Mucosa of rectum (tissue), 2 donors: Measurements from ENCODE around the gene TMEM222.
"Not testable (repeated sequence)": the region's sequence is repeated elsewhere in the genome, so short reads cannot be mapped to it uniquely, and the experiment has no call there.

Source experiments
- H3K27ac ChIP-seq, 2 donors: one replicate each; pipeline ENCODE4 v1.7.0; 2013; ENCODE audit warnings: inconsistent platforms in 2 of 2, low read depth in 2 of 2, low read length in 2 of 2
- H3K27me3 ChIP-seq, 2 donors: one replicate each; pipeline ENCODE4 v1.7.0; 2013; ENCODE audit warnings: low read length in 2 of 2; ENCODE audit not compliant: control insufficient read depth in 2 of 2, insufficient read depth in 2 of 2
- H3K36me3 ChIP-seq, 2 donors: one replicate each; pipeline ENCODE4 v1.7.0; 2013; ENCODE audit warnings: low read length in 2 of 2; ENCODE audit not compliant: control insufficient read depth in 2 of 2, insufficient read depth in 2 of 2
- H3K4me1 ChIP-seq, 2 donors: one replicate each; pipeline ENCODE4 v1.7.0; 2013; ENCODE audit warnings: low read length in 2 of 2, mild to moderate bottlenecking in 1 of 2; ENCODE audit not compliant: control insufficient read depth in 2 of 2, insufficient read depth in 2 of 2
- H3K4me3 ChIP-seq, 2 donors: one replicate each; pipeline ENCODE4 v1.7.0; 2013; ENCODE audit warnings: low read length in 2 of 2
- H3K9ac ChIP-seq, 2 donors: one replicate each; pipeline ENCODE4 v1.7.0; 2013; ENCODE audit warnings: low read length in 2 of 2, low read depth in 1 of 2, mild to moderate bottlenecking in 1 of 2
- H3K9me3 ChIP-seq, 2 donors: one replicate each; pipeline ENCODE4 v1.7.0; 2013; ENCODE audit warnings: low read length in 2 of 2; ENCODE audit not compliant: control insufficient read depth in 2 of 2
- donor health status: healthy.
- donor health status: Normal muscosa, but diverticular disease.

The TMEM222 gene, protein sequence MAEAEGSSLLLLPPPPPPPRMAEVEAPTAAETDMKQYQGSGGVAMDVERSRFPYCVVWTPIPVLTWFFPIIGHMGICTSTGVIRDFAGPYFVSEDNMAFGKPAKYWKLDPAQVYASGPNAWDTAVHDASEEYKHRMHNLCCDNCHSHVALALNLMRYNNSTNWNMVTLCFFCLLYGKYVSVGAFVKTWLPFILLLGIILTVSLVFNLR

DNA sequence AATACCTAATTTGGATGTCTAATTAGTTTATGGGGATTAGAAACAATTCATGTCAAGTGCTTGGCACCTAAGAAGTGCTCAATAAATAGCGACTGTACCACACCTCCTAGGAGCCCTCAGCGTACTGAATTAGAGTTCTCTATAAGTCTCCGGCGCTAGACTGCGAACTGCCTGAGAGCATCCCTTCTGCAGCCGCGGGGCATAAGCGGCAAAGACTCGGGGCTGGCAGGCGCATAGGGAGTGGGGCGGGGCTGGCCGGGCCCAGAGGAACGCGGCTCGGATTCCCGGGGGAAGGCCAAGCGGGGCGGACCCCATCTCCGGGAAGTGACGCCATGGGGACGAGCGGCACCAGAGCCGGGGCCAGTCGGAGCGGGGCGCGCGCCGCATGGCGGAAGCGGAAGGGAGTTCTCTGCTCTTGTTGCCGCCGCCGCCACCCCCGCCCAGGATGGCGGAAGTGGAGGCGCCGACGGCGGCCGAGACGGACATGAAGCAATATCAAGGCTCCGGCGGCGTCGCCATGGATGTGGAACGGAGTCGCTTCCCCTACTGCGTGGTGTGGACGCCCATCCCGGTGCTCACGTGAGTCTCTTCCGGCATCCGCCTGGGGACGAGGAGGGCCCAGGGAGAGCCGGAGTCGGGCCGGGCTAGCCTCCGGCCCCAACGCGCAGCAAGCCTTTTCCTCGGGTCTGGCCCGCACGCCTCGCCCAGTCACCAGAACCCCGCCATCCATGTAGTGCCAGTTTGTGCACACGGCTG is at the start of gene TMEM222:
Gene TMEM222, plus strand, starts transcription at position 351 of the 756 bp plus-strand sequence. Its CDS starts 35 bp downstream, at position 386.
- Histone ChIP-seq H3K27ac (peak within 1 kb of the TSS; percentile 88 to 92), H3K4me1 (peaks cover 10 to 16% of the 10 kb centered on the region in 2 donors), H3K9ac (peak within 1 kb of the TSS; percentile 95 to 96), H3K27me3 (peaks cover 0 to 3% of the 10 kb centered on the region in 2 donors), H3K9me3 (no peaks in the 10 kb centered on the region), H3K36me3 (peaks cover 12 to 24% of the 10 kb centered on the region in 2 donors), H3K4me3 (peak within 1 kb of the TSS; percentile 99 to 100)

DNA sequence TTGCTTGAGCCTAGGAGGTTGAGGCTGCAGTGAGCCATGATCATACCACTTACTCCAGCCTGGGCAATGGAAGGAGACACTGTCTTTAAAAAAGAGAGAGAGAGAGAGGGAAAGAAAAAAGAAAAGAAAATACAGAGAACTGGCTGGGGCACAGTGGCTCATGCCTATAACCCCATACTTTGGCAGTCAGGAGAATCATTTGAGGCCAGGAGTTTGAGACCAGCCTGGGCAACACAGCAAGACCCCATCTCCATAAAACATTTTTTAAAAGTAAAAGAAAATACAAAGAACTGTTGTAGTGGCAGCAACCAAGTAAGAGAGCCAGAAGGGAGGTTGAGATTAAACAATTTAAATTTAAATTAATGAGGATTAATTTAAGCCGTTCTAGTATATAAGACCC is 47.8 kb upstream of the TMEM222 start:
- no peaks in the 10 kb centered on the region for H3K27me3 ChIP-seq
- no peaks in the 10 kb centered on the region for H3K9me3 ChIP-seq
- H3K4me3 ChIP-seq: no peak overlapping the region
- H3K36me3 ChIP-seq: no peaks in the 10 kb centered on the region
- no peak overlapping the region for H3K27ac ChIP-seq
- H3K4me1 ChIP-seq: no peaks in the 10 kb centered on the region
- H3K9ac ChIP-seq: no peak overlapping the region

DNA sequence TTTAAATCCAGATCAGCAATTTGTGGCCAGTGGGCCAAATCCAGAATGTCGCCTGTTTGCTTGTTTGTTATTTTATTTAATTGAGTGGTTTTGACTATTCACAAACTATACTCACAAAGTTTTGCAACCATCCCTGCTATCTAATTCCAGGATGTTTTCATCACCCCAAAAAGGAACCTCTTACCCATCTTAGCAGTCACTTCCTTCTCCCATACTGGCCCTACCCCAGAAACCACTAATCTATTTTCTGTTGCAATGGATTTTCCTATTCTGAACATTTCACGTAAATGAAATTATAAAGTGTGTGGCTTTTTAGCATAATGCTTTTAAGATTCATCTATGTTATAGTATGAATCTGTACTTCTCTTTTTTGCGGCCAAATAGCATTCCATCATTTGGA is 46.3 kb upstream of the TMEM222 start:
- no peak overlapping the region for H3K4me3 ChIP-seq
- H3K4me1 ChIP-seq: no peaks in the 10 kb centered on the region
- H3K36me3 ChIP-seq: no peaks in the 10 kb centered on the region
- no peaks in the 10 kb centered on the region for H3K27me3 ChIP-seq
- H3K9ac ChIP-seq: no peak overlapping the region
- H3K9me3 ChIP-seq: no peaks in the 10 kb centered on the region
- H3K27ac ChIP-seq: no peak overlapping the region

DNA sequence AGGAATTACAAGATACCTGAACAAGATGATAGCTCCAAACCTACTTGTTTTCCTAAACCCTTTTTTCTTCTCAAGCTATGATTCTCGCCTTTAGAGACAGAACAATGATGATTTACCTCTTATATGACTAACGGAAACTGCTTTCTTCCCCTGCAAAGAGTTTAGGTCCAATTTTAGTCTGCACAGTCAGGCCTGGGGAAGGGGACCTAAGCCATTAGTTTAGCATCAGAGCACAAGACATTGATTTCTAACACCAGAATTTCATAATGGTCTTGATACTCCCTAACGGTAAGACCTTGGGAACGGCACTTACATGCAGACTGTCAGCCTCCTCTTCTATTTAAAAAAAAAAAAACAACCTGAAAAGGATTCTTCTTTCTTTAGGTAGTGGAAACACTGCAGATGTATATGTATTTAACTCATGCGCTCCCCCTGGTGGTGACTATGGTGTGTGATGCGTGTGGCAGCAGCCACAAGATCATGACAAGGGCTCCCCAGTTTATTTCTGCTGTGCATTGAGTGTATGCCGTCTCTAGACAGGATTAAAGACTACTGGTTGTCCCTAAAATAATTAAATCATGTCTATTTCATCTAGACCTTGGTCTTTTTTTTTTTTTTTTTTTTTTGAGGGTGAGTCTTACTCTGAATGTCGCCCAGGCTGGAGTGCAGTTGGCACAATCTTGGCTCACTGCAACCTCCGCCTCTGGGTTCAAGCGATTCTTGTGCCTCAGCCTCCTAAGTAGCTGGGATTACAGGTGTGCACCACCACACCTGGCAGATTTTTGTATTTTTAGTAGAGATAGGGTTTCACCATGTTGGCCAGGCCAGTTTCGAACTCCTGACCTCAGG is 37.3 kb upstream of the TMEM222 start:
- Histone ChIP-seq H3K4me3 (no peak overlapping the region), H3K9me3 (no peaks in the 10 kb centered on the region), H3K4me1 (no peaks in the 10 kb centered on the region), H3K9ac (no peak overlapping the region), H3K27me3 (no peaks in the 10 kb centered on the region), H3K27ac (no peak overlapping the region), H3K36me3 (peaks cover 11 to 20% of the 10 kb centered on the region in 2 donors)

DNA sequence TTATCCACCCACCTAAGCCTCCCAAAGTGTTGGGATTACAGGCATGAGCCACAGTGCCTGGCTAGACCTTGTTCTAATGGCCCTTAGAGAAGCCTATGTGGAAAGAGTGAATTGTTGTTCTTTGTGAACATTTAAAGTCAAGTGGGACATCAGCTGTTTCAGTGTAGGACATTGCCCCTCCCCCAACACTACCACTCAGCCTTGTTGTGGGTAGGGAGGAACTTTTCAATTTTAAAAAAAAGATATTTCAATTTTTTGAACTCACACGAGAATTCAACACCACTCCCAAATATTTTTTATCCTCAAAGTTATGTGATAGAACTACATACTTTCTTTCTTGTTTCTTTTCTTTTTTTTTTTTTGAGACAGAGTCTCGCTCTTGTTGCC is 36.7 kb upstream of the TMEM222 start:
- Histone ChIP-seq H3K4me1 (no peaks in the 10 kb centered on the region), H3K4me3 (no peak overlapping the region), H3K9me3 (no peaks in the 10 kb centered on the region), H3K27me3 (no peaks in the 10 kb centered on the region), H3K27ac (no peak overlapping the region), H3K36me3 (peaks cover 11 to 20% of the 10 kb centered on the region in 2 donors), H3K9ac (no peak overlapping the region)

DNA sequence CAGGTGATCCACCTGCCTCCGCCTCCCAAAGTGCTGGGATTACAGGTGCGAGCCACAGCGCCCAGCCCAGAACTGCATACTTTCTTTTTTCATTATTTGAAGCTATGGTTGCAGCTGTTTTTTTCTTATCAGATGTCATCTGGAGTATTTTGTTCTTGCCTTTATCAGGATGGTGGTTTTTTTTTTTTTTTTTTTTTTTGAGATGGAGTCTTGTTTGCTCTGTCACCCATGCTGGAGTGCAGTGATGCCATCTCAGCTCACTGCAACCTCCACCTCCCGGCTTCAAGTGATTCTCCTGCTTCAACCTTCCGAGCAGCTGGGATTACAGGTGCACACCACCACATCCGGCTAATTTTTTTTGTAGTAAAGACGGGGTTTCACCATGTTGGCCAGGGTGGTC is 36.1 kb upstream of the TMEM222 start:
- H3K9ac ChIP-seq, H3K4me3 ChIP-seq, H3K9me3 ChIP-seq, H3K27ac ChIP-seq, H3K27me3 ChIP-seq, H3K4me1 ChIP-seq: not testable (repeated sequence)
- H3K36me3 ChIP-seq: peaks cover 11 to 25% of the 10 kb centered on the region in 2 donors

DNA sequence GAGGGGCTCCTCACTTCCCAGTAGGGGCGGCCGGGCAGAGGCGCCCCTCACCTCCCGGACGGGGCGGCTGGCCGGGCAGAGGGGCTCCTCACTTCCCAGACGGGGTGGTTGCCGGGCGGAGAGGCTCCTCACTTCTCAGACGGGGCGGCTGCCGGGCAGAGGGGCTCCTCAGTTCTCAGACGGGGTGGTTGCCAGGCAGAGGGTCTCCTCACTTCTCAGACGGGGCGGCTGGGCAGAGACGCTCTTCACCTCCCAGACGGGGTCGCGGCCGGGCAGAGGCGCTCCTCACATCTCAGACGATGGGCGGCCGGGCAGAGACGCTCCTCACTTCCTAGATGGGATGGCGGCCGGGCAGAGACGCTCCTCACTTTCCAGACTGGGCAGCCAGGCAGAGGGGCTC is 32.8 kb upstream of the TMEM222 start:
- H3K4me3 ChIP-seq: not testable (repeated sequence)
- peaks cover 24 to 32% of the 10 kb centered on the region in 2 donors for H3K36me3 ChIP-seq

DNA sequence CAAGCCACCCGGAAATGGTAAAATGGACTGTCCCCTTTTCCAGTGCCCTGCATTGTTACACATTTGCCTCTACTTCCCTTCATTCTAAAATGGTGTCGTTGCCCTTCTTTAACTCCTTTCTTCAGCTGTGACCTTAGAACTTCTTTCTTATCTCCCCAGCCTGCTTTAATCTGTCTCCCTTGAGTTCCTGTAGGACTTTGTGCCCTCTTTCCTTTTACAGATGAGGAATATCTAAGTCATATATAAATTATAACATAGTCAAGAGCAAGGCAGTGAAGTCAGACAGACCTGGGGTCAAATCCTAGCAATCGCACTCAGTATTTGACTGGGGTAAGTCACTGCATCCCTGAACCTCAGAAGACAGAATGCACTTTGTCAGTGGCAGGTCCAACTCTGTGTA is 31.4 kb upstream of the TMEM222 start:
- Histone ChIP-seq H3K27ac (no peak overlapping the region), H3K4me1 (no peaks in the 10 kb centered on the region), H3K4me3 (no peak overlapping the region), H3K27me3 (no peaks in the 10 kb centered on the region), H3K36me3 (peaks cover 32 to 35% of the 10 kb centered on the region in 2 donors), H3K9ac (no peak overlapping the region), H3K9me3 (no peaks in the 10 kb centered on the region)

More for the DNA sequence above, 32.8 kb upstream of the TMEM222 start:
- not testable (repeated sequence) for H3K9ac ChIP-seq, H3K27ac ChIP-seq, H3K4me1 ChIP-seq, H3K27me3 ChIP-seq, H3K9me3 ChIP-seq

DNA sequence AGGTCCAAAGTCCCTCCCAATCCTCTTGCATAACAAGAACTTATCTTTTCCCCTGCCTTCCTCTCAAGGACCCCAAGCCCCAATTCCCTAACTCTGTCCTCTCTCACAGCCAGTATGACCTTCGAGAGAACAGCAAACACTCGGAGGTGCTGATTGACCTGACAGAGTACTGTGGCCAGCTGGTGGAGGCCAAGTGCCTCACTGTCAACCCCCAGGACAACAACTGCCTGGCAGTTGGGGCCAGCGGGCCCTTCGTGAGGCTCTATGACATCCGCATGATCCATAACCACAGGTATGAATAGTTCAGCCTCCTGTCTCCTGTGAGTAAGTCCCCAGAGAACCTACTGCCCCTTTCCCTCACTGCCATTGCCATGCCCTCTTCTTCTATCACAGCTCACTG is 29.9 kb upstream of the TMEM222 start:
- Histone ChIP-seq H3K4me1 (no peaks in the 10 kb centered on the region), H3K27ac (no peak overlapping the region), H3K9me3 (no peaks in the 10 kb centered on the region), H3K9ac (no peak overlapping the region), H3K27me3 (no peaks in the 10 kb centered on the region), H3K4me3 (no peak overlapping the region), H3K36me3 (peaks cover 38 to 41% of the 10 kb centered on the region in 2 donors)

DNA sequence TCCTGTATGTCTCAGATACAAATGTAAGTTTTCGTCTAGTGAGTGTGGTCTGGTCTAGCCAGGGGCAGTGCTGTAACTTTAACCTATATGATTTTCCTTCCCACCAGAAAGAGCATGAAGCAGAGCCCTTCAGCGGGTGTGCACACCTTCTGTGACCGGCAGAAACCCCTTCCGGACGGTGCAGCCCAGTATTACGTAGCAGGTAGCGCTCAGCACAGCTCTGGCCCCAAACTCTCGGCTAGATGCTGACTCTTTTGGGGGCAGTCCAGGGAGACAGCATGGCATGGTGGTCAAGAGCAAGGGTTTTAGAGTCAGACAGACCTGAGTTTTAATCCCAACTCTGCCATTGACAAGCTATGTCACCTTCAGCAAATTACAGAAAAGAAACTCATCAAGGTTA is 28.0 kb upstream of the TMEM222 start:
- Histone ChIP-seq H3K4me1 (peaks cover 3% of the 10 kb centered on the region in 2 donors), H3K27ac (no peak overlapping the region), H3K27me3 (no peaks in the 10 kb centered on the region), H3K4me3 (no peak overlapping the region), H3K36me3 (peaks cover 42 to 45% of the 10 kb centered on the region in 2 donors), H3K9me3 (no peaks in the 10 kb centered on the region), H3K9ac (no peak overlapping the region)
